Spleen (tissue), 7 donors: ENCODE measurements around the gene ITPKB.

Source experiments
- POLR2A ChIP-seq, 3 donors: fragments of 450-650 bp; IDR thresholded peaks; one replicate each; pipeline ENCODE4 v1.5.1; 2017; ENCODE audit warnings: antibody characterized with exemption in 3 of 3, mild to moderate bottlenecking in 1 of 3
- POLR2AphosphoS5 ChIP-seq, 3 donors: sonication (generic); formaldehyde crosslinking; IDR thresholded peaks; one replicate each; pipeline ENCODE4 v1.5.1; 2017; ENCODE audit warnings: antibody characterized with exemption in 3 of 3
- TF ChIP-seq, protein P1 (sequence below), 11 experiments: fragments of 200-600 bp in 7 of 11; fragments of 450-650 bp in 4 of 11; sonication (generic) in 4 of 11; IDR thresholded peaks in 8 of 11; conservative IDR thresholded peaks in 3 of 11; 1 replicate in 7 of 11; 2 replicates in 4 of 11; pipeline versions ENCODE4 v1.4.0 to v1.8.0; 2016 to 2021; ENCODE audit warnings: antibody characterized with exemption in 11 of 11, inconsistent platforms in 4 of 11, mild to moderate bottlenecking in 1 of 11
- donor health status: DM: no; HTN: no; CAD: no; lungs with moderate emphysema.
- donor health status: DM: no; HTN: no; CAD: no.
- donor health status: DM: no; HTN: no; CAD: no.

DNA sequence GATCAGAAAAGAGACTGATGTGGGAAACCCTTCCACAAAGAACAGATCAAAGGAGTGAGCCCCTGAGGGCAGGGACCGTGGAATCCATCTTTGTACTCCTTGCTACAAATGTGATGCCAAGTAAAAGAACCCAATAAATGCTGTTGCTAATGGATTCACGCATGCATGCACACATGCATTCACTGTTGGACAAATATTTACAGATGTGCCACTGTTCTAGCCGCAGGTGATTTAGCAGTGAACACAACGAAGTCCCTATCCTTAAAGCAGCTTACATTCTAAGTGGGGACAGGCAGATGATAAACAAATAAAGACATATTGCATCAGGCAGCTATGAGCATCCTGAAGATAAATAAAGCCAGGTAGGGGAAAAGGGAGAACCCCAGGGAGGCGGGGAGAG lies 67.8 kb downstream of the ITPKB start:
- no peak for TF ChIP-seq POLR2A (IDR thresholded peaks at IDR 0.05)
- TF ChIP-seq, protein P1, sequence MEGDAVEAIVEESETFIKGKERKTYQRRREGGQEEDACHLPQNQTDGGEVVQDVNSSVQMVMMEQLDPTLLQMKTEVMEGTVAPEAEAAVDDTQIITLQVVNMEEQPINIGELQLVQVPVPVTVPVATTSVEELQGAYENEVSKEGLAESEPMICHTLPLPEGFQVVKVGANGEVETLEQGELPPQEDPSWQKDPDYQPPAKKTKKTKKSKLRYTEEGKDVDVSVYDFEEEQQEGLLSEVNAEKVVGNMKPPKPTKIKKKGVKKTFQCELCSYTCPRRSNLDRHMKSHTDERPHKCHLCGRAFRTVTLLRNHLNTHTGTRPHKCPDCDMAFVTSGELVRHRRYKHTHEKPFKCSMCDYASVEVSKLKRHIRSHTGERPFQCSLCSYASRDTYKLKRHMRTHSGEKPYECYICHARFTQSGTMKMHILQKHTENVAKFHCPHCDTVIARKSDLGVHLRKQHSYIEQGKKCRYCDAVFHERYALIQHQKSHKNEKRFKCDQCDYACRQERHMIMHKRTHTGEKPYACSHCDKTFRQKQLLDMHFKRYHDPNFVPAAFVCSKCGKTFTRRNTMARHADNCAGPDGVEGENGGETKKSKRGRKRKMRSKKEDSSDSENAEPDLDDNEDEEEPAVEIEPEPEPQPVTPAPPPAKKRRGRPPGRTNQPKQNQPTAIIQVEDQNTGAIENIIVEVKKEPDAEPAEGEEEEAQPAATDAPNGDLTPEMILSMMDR (IDR thresholded peaks at IDR 0.05 in 8 of 11, conservative IDR thresholded peaks at IDR 0.05 in 3 of 11), result no peak
- no peak for TF ChIP-seq POLR2AphosphoS5 (IDR thresholded peaks at IDR 0.05)
